Pulmonary artery endothelial cell (primary cell): Measurements from ENCODE around the gene SLC48A1. TPM values are rescaled to one million over a fixed set of nuclear protein-coding genes. Genes with fewer than 3 reads are reported as not detected.
"Not testable (repeated sequence)": the region's sequence is repeated elsewhere in the genome, so short reads cannot be mapped to it uniquely, and the experiment has no call there.

Source experiments
- DNase-seq: peaks from one replicate; pipeline ENCODE4 v3.0.0-alpha.2; 2011; ENCODE audit warnings: low read depth, low spot score
- total RNA-seq: library from RNA; depleted of rRNA; stranded (reverse); fragments of >200 nt; gene quantifications from 2 replicates; pipeline ENCODE4 v1.2.3, GENCODE V29; 2014

Gene SLC48A1
- total RNA-seq, 1 donor from 2014 or later, result 12.9 TPM

- not testable (repeated sequence) for DNase-seq
Observed at GRCh38 chr12:47809518-47809917, 36.5 kb downstream of the SLC48A1 start.

- no peak for DNase-seq
Observed at GRCh38 chr12:47811072-47811396, 38.0 kb downstream of the SLC48A1 start.

GRCh38 chr12:47811581-47812484, 38.8 kb downstream of the SLC48A1 start:
- no peak for DNase-seq

- no peak for DNase-seq
Observed at GRCh38 chr12:47812797-47813510, 39.9 kb downstream of the SLC48A1 start.

- no peak for DNase-seq
Observed at GRCh38 chr12:47813511-47814196, 40.6 kb downstream of the SLC48A1 start.

GRCh38 chr12:47814539-47815170, 41.6 kb downstream of the SLC48A1 start:
- no peak for DNase-seq

- not testable (repeated sequence) for DNase-seq
Observed at GRCh38 chr12:47815447-47815846, 42.4 kb downstream of the SLC48A1 start.

- peak; percentile 78 for DNase-seq
Observed at GRCh38 chr12:47816403-47817271, 43.6 kb downstream of the SLC48A1 start.

GRCh38 chr12:47817272-47818006, 44.4 kb downstream of the SLC48A1 start:
- no peak for DNase-seq

GRCh38 chr12:47818007-47818376, 45.0 kb downstream of the SLC48A1 start:
- no peak for DNase-seq

- DNase-seq, result no peak
Observed at GRCh38 chr12:47818467-47819137, 45.6 kb downstream of the SLC48A1 start.

GRCh38 chr12:47819138-47819895, 46.3 kb downstream of the SLC48A1 start:
- no peak for DNase-seq

GRCh38 chr12:47819896-47820630, 47.0 kb downstream of the SLC48A1 start, which contains the start of gene HDAC7:
Gene HDAC7, minus strand, starts transcription at chr12:47819903. Its CDS starts 118 bp downstream, at chr12:47819785.
- no peak for DNase-seq

GRCh38 chr12:47820631-47821345, 47.8 kb downstream of the SLC48A1 start:
- peak; percentile 90 for DNase-seq

GRCh38 chr12:47821346-47821706, 48.3 kb downstream of the SLC48A1 start:
- DNase-seq, result no peak

- DNase-seq, result no peak
Observed at GRCh38 chr12:47822401-47822800, 49.4 kb downstream of the SLC48A1 start.

GRCh38 chr12:47822863-47823262, 49.8 kb downstream of the SLC48A1 start:
- no peak for DNase-seq
